ENCODE data around the gene AP1S2.
"Not testable (repeated sequence)": the region's sequence is repeated elsewhere in the genome, so short reads cannot be mapped to it uniquely, and the experiment has no call there.

The AP1S2 gene

GRCh38 chrX:15854712-15855567, at the start of gene AP1S2:
AP1S2 (minus strand) TSS chrX:15854813; CDS start chrX:15852524, 2,289 bp downstream.
- in situ Hi-C loops (cut with MboI; ENCODE audit: low pct_unique_long_range_greater_than_20kb, low sequenced_read_pairs), result no loop called here
- peak; percentile 99 for DNase-seq

- in situ Hi-C loops (cut with MboI; ENCODE audit: low pct_unique_long_range_greater_than_20kb, low sequenced_read_pairs), result no loop called here
- peak; percentile 50 for DNase-seq
These were observed 48.6 kb upstream of the AP1S2 start for GRCh38 chrX:15903186-15903681.

DNA sequence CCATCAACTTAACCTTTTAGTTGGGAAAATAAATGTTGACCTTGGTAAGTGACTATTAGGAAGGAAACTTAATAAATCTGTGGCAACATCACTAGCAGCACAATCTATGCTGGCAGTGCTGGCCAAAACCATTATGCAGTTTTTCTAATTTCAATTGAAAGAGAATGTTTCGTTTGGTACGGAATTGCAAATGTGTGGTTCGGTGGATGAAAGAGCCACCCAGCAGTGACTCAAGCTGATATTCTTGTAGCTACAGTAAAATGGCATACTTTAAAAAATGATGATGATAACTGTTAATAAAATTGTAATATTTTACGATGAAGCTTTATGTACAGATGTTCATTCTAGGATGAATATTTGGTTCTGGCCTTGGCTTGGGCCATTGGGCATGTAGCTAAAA, 40.7 kb upstream of the AP1S2 start:
- in situ Hi-C loops (cut with MboI; ENCODE audit: low pct_unique_long_range_greater_than_20kb, low sequenced_read_pairs), result no loop called here
- DNase-seq, result no peak

GRCh38 chrX:15894724-15895123, 40.1 kb upstream of the AP1S2 start:
- in situ Hi-C loops (cut with MboI; ENCODE audit: low pct_unique_long_range_greater_than_20kb, low sequenced_read_pairs), result no loop called here
- no peak for DNase-seq

DNA sequence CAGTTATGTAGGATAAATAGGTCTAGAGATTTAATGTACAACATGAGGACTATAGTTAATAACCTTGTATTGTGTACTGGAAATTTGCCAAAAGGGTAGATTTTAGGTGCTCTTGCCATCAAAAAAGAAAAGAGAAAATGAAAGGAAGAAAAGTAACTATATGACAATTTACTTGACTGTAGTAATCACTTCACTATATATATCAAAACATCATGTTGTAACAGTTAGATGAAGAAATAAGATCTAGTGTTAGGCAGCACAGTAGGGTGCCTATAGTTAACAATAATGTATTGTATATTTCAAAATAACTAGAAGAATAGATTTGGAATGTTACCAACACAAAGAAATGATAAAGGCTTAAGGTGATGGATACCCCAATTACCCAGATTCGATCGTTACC, 35.9 kb upstream of the AP1S2 start:
- DNase-seq, result no peak
- in situ Hi-C loops (cut with MboI; ENCODE audit: low pct_unique_long_range_greater_than_20kb, low sequenced_read_pairs), result no loop called here

DNA sequence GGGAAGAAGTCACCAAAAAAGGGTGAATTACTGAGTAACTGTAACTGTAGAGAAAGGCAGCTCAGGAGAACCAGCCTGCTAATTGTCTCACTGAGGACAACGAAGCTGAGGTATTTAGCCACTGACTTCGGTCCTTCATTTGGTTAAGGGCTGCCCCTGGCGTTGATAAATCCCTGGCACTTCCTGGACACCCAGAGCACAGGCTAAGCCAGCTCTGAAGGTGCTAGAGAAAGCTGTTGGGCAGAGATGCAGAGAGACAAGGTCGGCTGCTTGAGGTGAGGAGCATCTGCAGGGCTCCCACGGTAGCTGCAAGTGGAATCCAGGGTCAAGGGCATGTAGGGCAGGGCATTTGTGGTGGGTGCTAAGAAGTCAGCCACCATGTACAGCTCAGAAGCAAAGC, 33.4 kb upstream of the AP1S2 start:
- no peak for DNase-seq
- in situ Hi-C loops (cut with MboI; ENCODE audit: low pct_unique_long_range_greater_than_20kb, low sequenced_read_pairs), result no loop called here

DNA sequence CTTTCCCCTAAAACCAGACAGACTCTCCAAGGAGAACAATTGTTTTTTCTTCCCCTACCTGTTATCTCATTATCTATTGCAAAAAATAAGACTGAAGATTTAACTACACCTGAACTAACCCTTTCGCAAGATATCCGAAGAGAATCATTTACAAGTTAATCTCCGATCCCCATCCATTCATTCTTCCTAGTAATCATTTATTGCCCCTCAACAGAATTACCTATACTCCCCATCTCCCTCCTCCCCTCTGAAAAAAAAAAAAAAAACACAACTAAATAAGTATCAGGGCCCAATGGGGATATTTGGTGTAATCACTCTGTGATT, 28.9 kb upstream of the AP1S2 start:
- DNase-seq, result no peak
- in situ Hi-C loops (cut with MboI; ENCODE audit: low pct_unique_long_range_greater_than_20kb, low sequenced_read_pairs), result no loop called here

DNA sequence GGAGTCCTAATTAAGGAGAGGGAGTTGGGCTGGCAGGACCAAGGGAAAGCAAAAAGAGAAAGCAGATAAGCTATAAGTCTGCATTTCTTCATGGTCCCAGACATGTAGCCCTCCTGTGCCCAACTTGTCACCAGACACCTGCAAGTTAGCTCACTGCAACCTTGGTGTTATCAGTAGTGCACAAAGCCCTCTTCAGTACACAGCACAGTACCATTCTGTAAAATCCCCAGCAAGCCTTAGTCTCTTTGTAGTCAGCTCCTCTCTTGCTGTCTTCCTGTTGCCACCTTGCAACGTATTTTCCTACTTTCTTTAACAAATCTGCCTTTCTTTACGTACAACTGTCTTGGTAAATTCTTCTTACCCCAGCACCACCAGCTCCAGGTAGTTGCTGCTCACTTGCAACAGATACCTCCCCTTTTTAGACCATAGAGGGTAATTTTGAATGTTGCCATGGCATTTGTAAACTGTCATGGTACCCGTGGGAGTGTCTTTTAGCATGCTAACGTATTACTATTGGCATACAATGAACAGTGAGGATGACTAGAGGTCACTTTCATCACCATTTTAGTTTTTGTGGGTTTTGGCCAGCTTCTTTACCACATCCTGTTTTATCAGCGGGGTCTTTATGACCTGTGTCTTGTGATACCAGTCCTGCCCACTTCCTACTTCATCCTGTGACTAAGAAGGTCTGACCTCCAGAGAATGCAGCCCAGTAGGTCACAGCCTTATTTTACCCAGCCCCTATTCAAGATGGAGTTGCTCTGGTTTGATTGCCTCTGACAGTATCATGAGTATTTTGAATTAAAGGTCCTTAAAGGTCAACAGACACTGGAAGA, 28.3 kb upstream of the AP1S2 start:
- peak; percentile 68 for DNase-seq
- in situ Hi-C loops (cut with MboI; ENCODE audit: low pct_unique_long_range_greater_than_20kb, low sequenced_read_pairs), result no loop called here

GRCh38 chrX:15881381-15881897, 26.8 kb upstream of the AP1S2 start:
- in situ Hi-C loops (cut with MboI; ENCODE audit: low pct_unique_long_range_greater_than_20kb, low sequenced_read_pairs), result no loop called here

DNA sequence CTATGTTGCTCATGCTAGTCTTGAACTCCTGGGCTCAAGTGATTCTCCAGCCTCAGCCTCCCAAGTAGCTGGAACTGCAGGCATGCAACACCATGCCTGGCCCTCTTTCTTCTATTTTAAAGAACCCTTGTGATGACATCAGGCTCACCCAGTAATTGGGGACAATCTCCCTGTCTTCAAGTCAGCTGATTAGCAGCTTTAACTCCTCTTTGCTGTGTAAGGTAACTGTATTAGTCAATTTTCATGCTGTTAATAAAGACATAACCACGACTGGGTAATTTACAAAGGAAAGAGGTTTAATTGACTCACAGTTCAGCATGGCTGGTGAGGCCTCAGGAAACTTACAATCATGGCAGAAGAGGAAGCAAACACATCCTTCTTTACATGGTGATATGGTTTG, 23.3 kb upstream of the AP1S2 start:
- DNase-seq; in situ Hi-C loops (cut with MboI; ENCODE audit: low pct_unique_long_range_greater_than_20kb, low sequenced_read_pairs): not testable (repeated sequence)

More at GRCh38 chrX:15881381-15881897, 26.8 kb upstream of the AP1S2 start:
- DNase-seq, result no peak

GRCh38 chrX:15877380-15877779, 22.8 kb upstream of the AP1S2 start:
- DNase-seq, result no peak
- in situ Hi-C loops (cut with MboI; ENCODE audit: low pct_unique_long_range_greater_than_20kb, low sequenced_read_pairs), result no loop called here

DNA sequence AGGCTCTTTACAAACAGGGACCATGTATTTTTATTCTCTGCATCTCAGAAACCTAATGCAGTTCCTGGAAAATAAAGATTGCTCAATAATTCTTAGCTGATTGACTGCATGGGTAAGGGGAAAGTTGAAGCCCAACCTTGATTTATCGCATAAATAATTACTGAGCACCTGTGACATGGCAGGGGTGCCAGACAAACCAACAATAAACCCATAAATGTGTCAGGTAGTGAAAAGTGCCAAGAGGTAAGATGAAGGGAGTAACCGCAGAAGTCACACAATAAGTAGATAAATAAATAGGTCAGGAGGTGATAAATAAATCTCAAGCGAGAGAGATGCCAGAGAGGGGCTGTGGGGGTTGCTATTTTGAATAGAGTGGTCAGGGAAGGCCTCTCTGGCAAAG, 20.1 kb upstream of the AP1S2 start:
- DNase-seq, result no peak
- in situ Hi-C loops (cut with MboI; ENCODE audit: low pct_unique_long_range_greater_than_20kb, low sequenced_read_pairs), result no loop called here

GRCh38 chrX:15873566-15873965, 19.0 kb upstream of the AP1S2 start:
- no peak for DNase-seq
- in situ Hi-C loops (cut with MboI; ENCODE audit: low pct_unique_long_range_greater_than_20kb, low sequenced_read_pairs), result no loop called here

DNA sequence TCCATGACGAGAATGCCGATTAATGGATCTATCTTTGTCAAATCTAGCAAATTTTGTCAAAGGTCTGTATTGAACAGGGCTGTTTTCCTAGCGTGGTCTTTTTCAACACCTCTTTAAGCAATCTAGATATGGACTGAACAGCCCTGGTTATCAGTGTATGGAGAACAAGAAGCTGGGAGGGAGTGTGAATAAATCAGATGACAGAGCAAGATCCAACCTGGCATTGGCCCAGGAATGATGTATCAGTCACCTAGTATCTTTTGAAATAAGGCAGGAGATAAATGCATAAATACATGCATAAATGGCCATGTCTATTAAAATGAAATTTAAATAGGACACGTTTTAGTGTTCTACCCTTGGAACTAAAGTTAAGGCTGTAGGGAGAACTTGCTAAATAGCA, 15.7 kb upstream of the AP1S2 start:
- no peak for DNase-seq
- in situ Hi-C loops (cut with MboI; ENCODE audit: low pct_unique_long_range_greater_than_20kb, low sequenced_read_pairs), result no loop called here

- no peak for DNase-seq
- in situ Hi-C loops (cut with MboI; ENCODE audit: low pct_unique_long_range_greater_than_20kb, low sequenced_read_pairs), result no loop called here
These were observed 15.1 kb upstream of the AP1S2 start for GRCh38 chrX:15869695-15870094.

DNA sequence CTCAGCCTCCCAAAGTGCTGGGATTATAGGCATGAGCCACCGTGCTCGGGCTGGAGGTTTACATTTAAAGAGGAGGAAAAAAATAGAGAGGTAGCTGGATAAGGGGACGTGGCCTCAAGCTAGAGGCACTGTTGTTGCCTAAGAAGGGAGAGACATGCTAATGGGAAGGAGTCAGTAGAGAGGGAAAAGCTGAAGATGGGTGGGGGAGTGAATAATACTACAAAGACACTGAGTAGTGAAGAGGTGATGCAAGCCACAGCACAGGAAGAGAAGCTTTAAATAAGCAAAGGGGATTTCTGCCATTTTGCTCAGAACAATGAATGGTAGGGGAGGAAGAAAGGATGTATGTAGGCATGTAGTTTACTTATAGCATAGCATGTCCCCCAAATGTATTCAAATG, 11.5 kb upstream of the AP1S2 start:
- DNase-seq, result no peak

DNA sequence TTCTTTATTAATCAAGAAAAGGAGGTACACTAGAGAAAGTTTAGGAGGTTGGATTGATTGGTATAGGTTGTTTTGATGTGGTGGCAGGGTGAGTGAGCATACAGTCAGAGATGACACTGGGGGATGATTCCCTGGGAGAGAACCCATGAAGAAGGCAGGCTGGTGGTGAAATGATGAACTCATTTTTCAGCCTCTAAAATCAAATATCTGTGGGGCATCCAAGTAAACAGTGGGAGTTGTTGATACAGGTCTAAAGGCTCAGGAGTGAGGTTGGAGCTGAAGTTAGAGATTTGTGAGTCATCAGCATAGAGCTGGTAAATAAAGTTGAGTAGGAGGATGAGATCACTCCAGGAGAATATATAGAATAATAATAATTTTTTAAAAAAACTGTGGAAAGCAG, 10.0 kb upstream of the AP1S2 start:
- DNase-seq, result no peak
- in situ Hi-C loops (cut with MboI; ENCODE audit: low pct_unique_long_range_greater_than_20kb, low sequenced_read_pairs), result no loop called here

More for the DNA sequence above, 11.5 kb upstream of the AP1S2 start:
- in situ Hi-C loops (cut with MboI; ENCODE audit: low pct_unique_long_range_greater_than_20kb, low sequenced_read_pairs), result no loop called here

GRCh38 chrX:15864023-15864422, 9.4 kb upstream of the AP1S2 start:
- in situ Hi-C loops (cut with MboI; ENCODE audit: low pct_unique_long_range_greater_than_20kb, low sequenced_read_pairs), result no loop called here
- no peak for DNase-seq

DNA sequence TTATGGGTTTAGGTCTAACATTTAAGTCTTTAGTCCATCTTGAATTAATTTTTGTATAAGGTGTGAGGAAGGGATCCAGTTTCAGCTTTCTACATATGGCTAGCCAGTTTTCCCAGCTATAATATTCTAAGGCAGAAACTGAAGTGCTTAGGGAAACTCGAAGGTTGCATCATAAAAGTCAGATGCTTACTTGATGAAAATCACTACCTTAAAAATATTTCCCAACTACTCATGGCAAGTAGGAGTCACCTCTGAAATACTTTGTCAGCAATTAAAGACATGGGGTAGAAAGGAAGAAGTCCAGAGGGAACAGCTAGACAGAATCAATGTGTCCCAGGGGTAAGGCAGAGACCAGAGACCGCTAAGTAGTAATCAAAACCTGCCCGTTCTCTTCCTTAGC, 6.3 kb upstream of the AP1S2 start:
- no peak for DNase-seq
- in situ Hi-C loops (cut with MboI; ENCODE audit: low pct_unique_long_range_greater_than_20kb, low sequenced_read_pairs), result no loop called here

- in situ Hi-C loops (cut with MboI; ENCODE audit: low pct_unique_long_range_greater_than_20kb, low sequenced_read_pairs), result no loop called here
- no peak for DNase-seq
These were observed 3.4 kb upstream of the AP1S2 start for GRCh38 chrX:15858051-15858450.

All from KBM-7 (cell line).